GM18498 (cell line): Measurements from ENCODE around the gene KCNQ1.

Source experiments
- ATAC-seq: cut with Tn5 transposase; IDR thresholded peaks from one replicate; pipeline ENCODE4 v1.9.1; 2021; ENCODE audit warnings: mild to moderate bottlenecking, moderate library complexity; ENCODE audit not compliant: unreplicated experiment

Gene KCNQ1

GRCh38 chr11:2750682-2751522 lies 306.1 kb downstream of the KCNQ1 start:
- no peak for ATAC-seq

- ATAC-seq = no peak
Observed at GRCh38 chr11:2751523-2752203, 306.9 kb downstream of the KCNQ1 start.

- no peak for ATAC-seq
Observed at GRCh38 chr11:2752204-2752770, 307.5 kb downstream of the KCNQ1 start.

- no peak for ATAC-seq
Observed at GRCh38 chr11:2752923-2753322, 308.1 kb downstream of the KCNQ1 start.

- ATAC-seq = no peak
Observed at GRCh38 chr11:2754008-2754407, 309.2 kb downstream of the KCNQ1 start.

- no peak for ATAC-seq
Observed at GRCh38 chr11:2755071-2755470, 310.3 kb downstream of the KCNQ1 start.

GRCh38 chr11:2758751-2759150 lies 313.9 kb downstream of the KCNQ1 start:
- ATAC-seq = no peak

GRCh38 chr11:2759228-2760195 lies 314.7 kb downstream of the KCNQ1 start:
- no peak for ATAC-seq

GRCh38 chr11:2760196-2760871 lies 315.5 kb downstream of the KCNQ1 start:
- ATAC-seq = no peak

- ATAC-seq = no peak
Observed at GRCh38 chr11:2761131-2762030, 316.6 kb downstream of the KCNQ1 start.

GRCh38 chr11:2762031-2762380 lies 317.2 kb downstream of the KCNQ1 start:
- no peak for ATAC-seq

- no peak for ATAC-seq
Observed at GRCh38 chr11:2762451-2762850, 317.6 kb downstream of the KCNQ1 start.

- no peak for ATAC-seq
Observed at GRCh38 chr11:2763984-2764383, 319.2 kb downstream of the KCNQ1 start.

GRCh38 chr11:2765491-2765890 lies 320.7 kb downstream of the KCNQ1 start:
- ATAC-seq = no peak

- no peak for ATAC-seq
Observed at GRCh38 chr11:2766166-2766565, 321.4 kb downstream of the KCNQ1 start.

- ATAC-seq = no peak
Observed at GRCh38 chr11:2767071-2767470, 322.3 kb downstream of the KCNQ1 start.

- no peak for ATAC-seq
Observed at GRCh38 chr11:2767801-2768200, 323.0 kb downstream of the KCNQ1 start.

GRCh38 chr11:2768471-2769408 lies 323.9 kb downstream of the KCNQ1 start:
- no peak for ATAC-seq
